Cortex of kidney (tissue), 1 donor: ENCODE measurements around the gene LEFTY1.

Source experiments
- DNase-seq: peaks from one replicate; lab custom pipeline; 2025; lab: John Stamatoyannopoulos, UW

LEFTY1 gene

GRCh38 chr1:225873281-225873850 lies 15.6 kb downstream of the LEFTY1 start:
- DNase-seq, result no peak

- no peak for DNase-seq
These were observed 16.9 kb downstream of the LEFTY1 start for GRCh38 chr1:225872075-225872430.

- DNase-seq, result no peak
These were observed 17.4 kb downstream of the LEFTY1 start for GRCh38 chr1:225871359-225872074.

GRCh38 chr1:225870911-225871310 lies 18.0 kb downstream of the LEFTY1 start:
- DNase-seq, result no peak

GRCh38 chr1:225868631-225869330 lies 20.2 kb downstream of the LEFTY1 start:
- no peak for DNase-seq

GRCh38 chr1:225866981-225867380 lies 22.0 kb downstream of the LEFTY1 start:
- no peak for DNase-seq

- no peak for DNase-seq
These were observed 22.7 kb downstream of the LEFTY1 start for GRCh38 chr1:225866061-225866837.

GRCh38 chr1:225865514-225865913 lies 23.4 kb downstream of the LEFTY1 start:
- no peak for DNase-seq

- DNase-seq, result no peak
These were observed 25.8 kb downstream of the LEFTY1 start for GRCh38 chr1:225863167-225863566.

- no peak for DNase-seq
These were observed 26.4 kb downstream of the LEFTY1 start for GRCh38 chr1:225862581-225862950.

- no peak for DNase-seq
These were observed 26.9 kb downstream of the LEFTY1 start for GRCh38 chr1:225861834-225862580.

- DNase-seq, result no peak
These were observed 28.0 kb downstream of the LEFTY1 start for GRCh38 chr1:225860876-225861441.

- no peak for DNase-seq
These were observed 28.8 kb downstream of the LEFTY1 start for GRCh38 chr1:225860107-225860506.

- no peak for DNase-seq
These were observed 29.8 kb downstream of the LEFTY1 start for GRCh38 chr1:225859151-225859550.

GRCh38 chr1:225857256-225857655 lies 31.7 kb downstream of the LEFTY1 start:
- DNase-seq, result no peak

- DNase-seq, result no peak
These were observed 33.2 kb downstream of the LEFTY1 start for GRCh38 chr1:225855503-225856300.

GRCh38 chr1:225853441-225853840 lies 35.5 kb downstream of the LEFTY1 start:
- no peak for DNase-seq

GRCh38 chr1:225852413-225853124 lies 36.4 kb downstream of the LEFTY1 start:
- no peak for DNase-seq

GRCh38 chr1:225851805-225852204 lies 37.1 kb downstream of the LEFTY1 start:
- DNase-seq, result no peak

- DNase-seq, result no peak
These were observed 38.6 kb downstream of the LEFTY1 start for GRCh38 chr1:225850370-225850769.
